HEK293 (cell line): ENCODE measurements around the gene CD3D.

ENCODE experiments used
- CTCF ChIA-PET: fragments of 350-600 bp; formaldehyde crosslinking; extraction: SDS; loops from one replicate; lab custom pipeline; 2021; ENCODE audit warnings: antibody characterized with exemption; lab: Yijun Ruan, JAX
- POLR2A ChIA-PET: fragments of 300-600 bp; formaldehyde crosslinking; extraction: SDS; loops from one replicate; lab custom pipeline; 2020; ENCODE audit warnings: antibody characterized with exemption, inconsistent platforms; lab: Yijun Ruan, JAX
- H3K27ac ChIP-seq: fragments of 200-500 bp; sonication (Bioruptor generic); 2 replicates; pipeline ENCODE4 v1.5.1; 2014; ENCODE audit warnings: low read depth, low read length, control low read depth, inconsistent platforms; ENCODE audit errors: extremely low read depth
- H3K36me3 ChIP-seq, 2 experiments: fragments of 200-500 bp in 1 of 2; sonication (Bioruptor generic) in 1 of 2; 1 replicate in 1 of 2; 2 replicates in 1 of 2; pipeline ENCODE4 v1.5.1; 2014 to 2017; ENCODE audit warnings: inconsistent platforms in 2 of 2, low read length in 2 of 2; ENCODE audit not compliant: control insufficient read depth in 2 of 2, insufficient read depth in 1 of 2
- H3K4me1 ChIP-seq: fragments of 200-500 bp; sonication (Bioruptor generic); 2 replicates; pipeline ENCODE4 v1.5.1; 2014; ENCODE audit warnings: mild to moderate bottlenecking, low read length, inconsistent platforms; ENCODE audit not compliant: control insufficient read depth, insufficient read depth
- H3K4me3 ChIP-seq: 2 replicates; pipeline ENCODE4 v1.5.1; 2011; ENCODE audit warnings: low read depth, mild to moderate bottlenecking, control low read depth, low read length, moderate library complexity
- H3K9me3 ChIP-seq: fragments of 200-500 bp; sonication (Bioruptor generic); 2 replicates; pipeline ENCODE4 v1.5.1; 2014; ENCODE audit warnings: low read depth, low read length, inconsistent platforms; ENCODE audit not compliant: control insufficient read depth, insufficient read depth
- CTCF ChIP-seq: fragments of 450-650 bp; formaldehyde crosslinking; IDR thresholded peaks from 2 replicates; pipeline ENCODE4 v1.5.1; 2016; ENCODE audit warnings: missing biosample characterization, missing genetic modification characterization
- EGR2 ChIP-seq: fragments of 450-650 bp; formaldehyde crosslinking; IDR thresholded peaks from 2 replicates; pipeline ENCODE4 v1.5.1; 2016; ENCODE audit warnings: low read depth, missing biosample characterization, missing genetic modification characterization
- GLI2 ChIP-seq: fragments of 450-650 bp; formaldehyde crosslinking; IDR thresholded peaks from 2 replicates; pipeline ENCODE4; 2017; ENCODE audit warnings: missing biosample characterization, missing genetic modification characterization, low read depth, borderline replicate concordance
- GLIS2 ChIP-seq: fragments of 450-650 bp; formaldehyde crosslinking; IDR thresholded peaks from 2 replicates; pipeline ENCODE4 v1.5.1; 2016; ENCODE audit warnings: missing biosample characterization, missing genetic modification characterization
- KLF16 ChIP-seq: fragments of 450-650 bp; formaldehyde crosslinking; IDR thresholded peaks from 2 replicates; pipeline ENCODE4 v1.5.1; 2017; ENCODE audit warnings: missing biosample characterization, missing genetic modification characterization
- KLF17 ChIP-seq: fragments of 450-650 bp; formaldehyde crosslinking; IDR thresholded peaks from 2 replicates; pipeline ENCODE4 v1.5.1; 2016; ENCODE audit warnings: missing biosample characterization, missing genetic modification characterization
- OSR2 ChIP-seq: fragments of 450-650 bp; formaldehyde crosslinking; IDR thresholded peaks from 2 replicates; pipeline ENCODE4 v1.5.1; 2016; ENCODE audit warnings: missing biosample characterization, missing genetic modification characterization
- SCRT2 ChIP-seq: fragments of 450-650 bp; formaldehyde crosslinking; IDR thresholded peaks from 2 replicates; pipeline ENCODE4 v1.5.1; 2016; ENCODE audit warnings: missing biosample characterization, missing genetic modification characterization
- TSHZ1 ChIP-seq: fragments of 450-650 bp; formaldehyde crosslinking; IDR thresholded peaks from 2 replicates; pipeline ENCODE4 v1.5.1; 2016; ENCODE audit warnings: missing biosample characterization, missing genetic modification characterization, borderline replicate concordance
- ZBTB21 ChIP-seq: fragments of 450-650 bp; formaldehyde crosslinking; IDR thresholded peaks from 2 replicates; pipeline ENCODE4 v1.5.1; 2017; ENCODE audit warnings: missing biosample characterization, missing genetic modification characterization
- ZNF10 ChIP-seq: fragments of 450-650 bp; formaldehyde crosslinking; IDR thresholded peaks from 2 replicates; pipeline ENCODE4 v1.5.1; 2017; ENCODE audit warnings: missing biosample characterization, missing genetic modification characterization
- ZNF114 ChIP-seq: fragments of 450-650 bp; formaldehyde crosslinking; IDR thresholded peaks from 2 replicates; pipeline ENCODE4 v1.5.0; 2017; ENCODE audit warnings: missing biosample characterization, missing genetic modification characterization
- ZNF121 ChIP-seq: fragments of 450-650 bp; formaldehyde crosslinking; IDR thresholded peaks from 2 replicates; pipeline ENCODE4 v1.5.1; 2016; ENCODE audit warnings: missing biosample characterization, missing genetic modification characterization
- ZNF174 ChIP-seq: fragments of 450-650 bp; formaldehyde crosslinking; IDR thresholded peaks from 2 replicates; pipeline ENCODE4 v1.5.0; 2017; ENCODE audit warnings: missing biosample characterization, mild to moderate bottlenecking, missing genetic modification characterization
- ZNF211 ChIP-seq: fragments of 450-650 bp; formaldehyde crosslinking; IDR thresholded peaks from 2 replicates; pipeline ENCODE4 v1.5.1; 2016; ENCODE audit warnings: low read depth, missing biosample characterization, missing genetic modification characterization
- ZNF214 ChIP-seq: fragments of 450-650 bp; formaldehyde crosslinking; IDR thresholded peaks from 2 replicates; pipeline ENCODE4 v1.5.1; 2017; ENCODE audit warnings: missing biosample characterization, mild to moderate bottlenecking, missing genetic modification characterization, borderline replicate concordance
- ZNF341 ChIP-seq: fragments of 450-650 bp; formaldehyde crosslinking; IDR thresholded peaks from 2 replicates; pipeline ENCODE4; 2016; ENCODE audit warnings: low read depth, missing biosample characterization, missing genetic modification characterization
- ZNF398 ChIP-seq: fragments of 450-650 bp; formaldehyde crosslinking; IDR thresholded peaks from 2 replicates; pipeline ENCODE4 v1.5.1; 2017; ENCODE audit warnings: missing biosample characterization, missing genetic modification characterization
- ZNF558 ChIP-seq: fragments of 450-650 bp; formaldehyde crosslinking; IDR thresholded peaks from 2 replicates; pipeline ENCODE4 v1.5.1; 2016; ENCODE audit warnings: missing biosample characterization, missing genetic modification characterization
- ZNF600 ChIP-seq: fragments of 450-650 bp; formaldehyde crosslinking; IDR thresholded peaks from 2 replicates; pipeline ENCODE4 v1.5.1; 2016; ENCODE audit warnings: missing biosample characterization, missing genetic modification characterization
- ZNF624 ChIP-seq: fragments of 450-650 bp; formaldehyde crosslinking; IDR thresholded peaks from 2 replicates; pipeline ENCODE4 v1.5.1; 2017; ENCODE audit warnings: missing biosample characterization, missing genetic modification characterization
- ZNF670 ChIP-seq: fragments of 450-650 bp; formaldehyde crosslinking; IDR thresholded peaks from 2 replicates; pipeline ENCODE4 v1.5.1; 2016; ENCODE audit warnings: missing biosample characterization, missing genetic modification characterization, low read depth
- ZNF747 ChIP-seq: fragments of 450-650 bp; formaldehyde crosslinking; IDR thresholded peaks from 2 replicates; pipeline ENCODE4 v1.5.1; 2016; ENCODE audit warnings: missing biosample characterization, missing genetic modification characterization
- ZNF837 ChIP-seq: fragments of 450-650 bp; formaldehyde crosslinking; IDR thresholded peaks from 2 replicates; pipeline ENCODE4 v1.5.1; 2016; ENCODE audit warnings: missing biosample characterization, missing genetic modification characterization
- ZNF843 ChIP-seq: fragments of 450-650 bp; formaldehyde crosslinking; IDR thresholded peaks from 2 replicates; pipeline ENCODE4 v1.5.1; 2016; ENCODE audit warnings: missing biosample characterization, missing genetic modification characterization
- ZSCAN30 ChIP-seq: fragments of 450-650 bp; IDR thresholded peaks from 2 replicates; pipeline ENCODE4 v1.5.1; 2018; ENCODE audit warnings: missing biosample characterization, mild to moderate bottlenecking, missing genetic modification characterization, moderate library complexity
- TF ChIP-seq, protein P1 (sequence below): fragments of 450-650 bp; formaldehyde crosslinking; IDR thresholded peaks from 2 replicates; pipeline ENCODE4 v1.5.1; 2016; ENCODE audit warnings: missing biosample characterization, missing genetic modification characterization

The CD3D gene

GRCh38 chr11:118341815-118342489 is 553 bp downstream of the CD3D start:
- H3K36me3 ChIP-seq = no peaks in the 10 kb centered on the region
- TF ChIP-seq ZNF211 (no peak), ZNF114 (tag by site-specific recombination) (no peak), ZNF10 (tag by site-specific recombination) (no peak), ZNF670 (tag by site-specific recombination) (no peak), ZNF121 (tag by site-specific recombination) (no peak), ZNF214 (tag by site-specific recombination) (no peak), ZNF624 (tag by site-specific recombination) (no peak), ZBTB21 (tag by site-specific recombination) (no peak), ZNF600 (tag by site-specific recombination) (no peak), GLI2 (tag by site-specific recombination) (no peak), ZNF843 (no peak), GLIS2 (tag by site-specific recombination) (no peak), ZNF558 (tag by site-specific recombination) (no peak), CTCF (tag by site-specific recombination) (no peak), KLF17 (tag by site-specific recombination) (no peak), EGR2 (tag by site-specific recombination) (no peak), ZNF837 (tag by site-specific recombination) (no peak), ZNF174 (tag by site-specific recombination) (no peak)
- TF ChIP-seq, protein P1, sequence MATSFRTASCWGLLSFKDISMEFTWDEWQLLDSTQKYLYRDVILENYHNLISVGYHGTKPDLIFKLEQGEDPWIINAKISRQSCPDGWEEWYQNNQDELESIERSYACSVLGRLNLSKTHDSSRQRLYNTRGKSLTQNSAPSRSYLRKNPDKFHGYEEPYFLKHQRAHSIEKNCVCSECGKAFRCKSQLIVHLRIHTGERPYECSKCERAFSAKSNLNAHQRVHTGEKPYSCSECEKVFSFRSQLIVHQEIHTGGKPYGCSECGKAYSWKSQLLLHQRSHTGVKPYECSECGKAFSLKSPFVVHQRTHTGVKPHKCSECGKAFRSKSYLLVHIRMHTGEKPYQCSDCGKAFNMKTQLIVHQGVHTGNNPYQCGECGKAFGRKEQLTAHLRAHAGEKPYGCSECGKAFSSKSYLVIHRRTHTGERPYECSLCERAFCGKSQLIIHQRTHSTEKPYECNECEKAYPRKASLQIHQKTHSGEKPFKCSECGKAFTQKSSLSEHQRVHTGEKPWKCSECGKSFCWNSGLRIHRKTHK (tag by site-specific recombination) = no peak
- H3K9me3 ChIP-seq = no peaks in the 10 kb centered on the region
- ChIA-PET POLR2A (no interaction called here), CTCF (interaction anchor here (0.6 to 1.4 kb wide), 3 partner anchors 33 to 916 kb away, joined by 3 to 7 read pairs (median 4); no protein-coding TSS in a partner anchor)
- H3K4me1 ChIP-seq = no peaks in the 10 kb centered on the region
- no peak overlapping the region for H3K4me3 ChIP-seq
- H3K27ac ChIP-seq = no peak overlapping the region

DNA sequence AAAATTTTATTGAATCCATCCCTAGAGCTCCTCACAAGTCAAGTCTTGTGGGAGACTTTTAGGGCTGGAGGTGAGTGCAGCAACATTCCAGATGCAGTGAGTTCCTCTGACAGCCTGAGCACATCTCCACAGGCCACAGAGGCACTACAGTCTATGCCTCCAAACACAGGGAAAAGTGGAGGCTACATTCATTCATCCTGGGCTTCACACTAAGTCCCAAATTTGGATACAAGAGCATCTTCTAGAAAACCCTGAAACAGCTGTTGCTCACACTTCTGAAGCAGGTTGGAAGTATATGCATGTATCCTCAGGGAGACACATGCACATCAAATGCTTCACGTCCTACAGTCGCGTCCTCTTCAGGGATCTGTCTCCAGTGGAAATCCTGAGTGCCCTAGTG is 1.2 kb downstream of the CD3D start:
- H3K27ac ChIP-seq = no peak overlapping the region
- POLR2A ChIA-PET = no interaction called here
- H3K4me1 ChIP-seq = no peaks in the 10 kb centered on the region
- CTCF ChIA-PET = interaction anchor here (0.6 to 1.0 kb wide), 3 partner anchors 12 to 915 kb away, joined by 4 read pairs; no protein-coding TSS in a partner anchor
- no peak overlapping the region for H3K4me3 ChIP-seq
- H3K36me3 ChIP-seq = no peaks in the 10 kb centered on the region
- H3K9me3 ChIP-seq = no peaks in the 10 kb centered on the region
- TF ChIP-seq OSR2 (tag by site-specific recombination) = no peak
- TF ChIP-seq ZSCAN30 (tag by site-specific recombination) = no peak
- no peak for TF ChIP-seq SCRT2 (tag by site-specific recombination)
- no peak for TF ChIP-seq KLF16 (tag by site-specific recombination)
- TF ChIP-seq ZBTB21 (tag by site-specific recombination) = no peak
- no peak for TF ChIP-seq TSHZ1
- no peak for TF ChIP-seq ZNF398 (tag by site-specific recombination)
- no peak for TF ChIP-seq ZNF747 (tag by site-specific recombination)
- no peak for TF ChIP-seq ZNF341 (tag by site-specific recombination)
